Purkinje cell (primary cell): Measurements from ENCODE around the gene TRPC4. TPM values are rescaled to one million over a fixed set of nuclear protein-coding genes. Genes with fewer than 3 reads are reported as not detected.

ENCODE experiments used
- polyA plus RNA-seq: library from polyadenylated mRNA; unstranded; fragments of >200 nt; fragmentation: Nextera tagmentation; gene quantifications from 2 replicates; pipeline ENCODE4 v1.2.1, GENCODE V29; 2014

The TRPC4 gene
- polyA plus RNA-seq, result 1.4 TPM in 1 of 2 replicates, not detected in the other

GRCh38 chr13:37869756-37870488 lies at the start of gene TRPC4:
Gene TRPC4 (minus strand): TSS chr13:37869772. CDS start chr13:37783333, 86,439 bp downstream.

GRCh38 chr13:37598597-37598996 lies 271.0 kb downstream of the TRPC4 start, which contains the start of gene POSTN:
Gene POSTN (minus strand): TSS chr13:37598768. CDS start chr13:37598726, 42 bp downstream.

